GM19238 (cell line): ENCODE results near the gene OXLD1.
A peak's percentile ranks its signal among the peaks of the same experiment; 100 is the strongest.

Experiments used
- DNase-seq: peaks from one replicate; pipeline ENCODE4 v3.0.0; 2011; ENCODE audit warnings: low spot score; ENCODE audit not compliant: insufficient read length

The OXLD1 gene

GRCh38 chr17:81666342-81667191, at the start of gene OXLD1, which contains the start of gene CCDC137:
Gene OXLD1 (minus strand): TSS chr17:81666605. CDS start chr17:81666577, 28 bp downstream.
Gene CCDC137 (plus strand): TSS chr17:81666737. CDS start chr17:81666767, 30 bp downstream.
- peak; percentile 97 for DNase-seq

- no peak for DNase-seq
These were observed 48.9 kb upstream of the OXLD1 start for GRCh38 chr17:81715107-81715871.

GRCh38 chr17:81714412-81715106, 48.2 kb upstream of the OXLD1 start:
- no peak for DNase-seq

- no peak for DNase-seq
These were observed 47.4 kb upstream of the OXLD1 start for GRCh38 chr17:81713556-81714411.

GRCh38 chr17:81713004-81713555, 46.7 kb upstream of the OXLD1 start:
- no peak for DNase-seq

GRCh38 chr17:81712468-81713003, 46.1 kb upstream of the OXLD1 start:
- DNase-seq = peak; percentile 50

GRCh38 chr17:81711814-81712467, 45.5 kb upstream of the OXLD1 start, which contains the start of gene SLC25A10:
Gene SLC25A10 (plus strand): TSS chr17:81712284. CDS start chr17:81712427, 143 bp downstream.
- peak; percentile 95 for DNase-seq

- no peak for DNase-seq
These were observed 44.3 kb upstream of the OXLD1 start for GRCh38 chr17:81710514-81711308.

- DNase-seq = no peak
These were observed 42.4 kb upstream of the OXLD1 start for GRCh38 chr17:81708739-81709185.

- DNase-seq = no peak
These were observed 41.6 kb upstream of the OXLD1 start for GRCh38 chr17:81707725-81708646.

- DNase-seq = no peak
These were observed 40.6 kb upstream of the OXLD1 start for GRCh38 chr17:81706757-81707624.

- no peak for DNase-seq
These were observed 39.8 kb upstream of the OXLD1 start for GRCh38 chr17:81706232-81706611.

- no peak for DNase-seq
These were observed 39.3 kb upstream of the OXLD1 start for GRCh38 chr17:81705518-81706231.

- DNase-seq = no peak
These were observed 37.6 kb upstream of the OXLD1 start for GRCh38 chr17:81703747-81704654.
